H9 (cell line): ENCODE data around the gene GGT7. TPM values are rescaled to one million over a fixed set of nuclear protein-coding genes. Genes with fewer than 3 reads are reported as not detected.

Source experiments
- DNase-seq: peaks from one replicate; pipeline ENCODE4 v3.0.0-alpha.2; 2017
- H2AFZ ChIP-seq: one replicate; pipeline ENCODE4 v1.6.1; 2013; ENCODE audit warnings: mild to moderate bottlenecking, low read length, control low read depth, moderate library complexity
- H2AK5ac ChIP-seq: 2 replicates; pipeline ENCODE4 v1.6.1; 2013; ENCODE audit warnings: low read length, control low read depth, mixed read lengths; ENCODE audit not compliant: insufficient read length
- H2BK120ac ChIP-seq: one replicate; pipeline ENCODE4 v1.6.1; 2013; ENCODE audit warnings: low read depth, mild to moderate bottlenecking, low read length, control low read depth, inconsistent platforms; ENCODE audit not compliant: poor library complexity, severe bottlenecking
- H2BK12ac ChIP-seq: 2 replicates; pipeline ENCODE4 v1.6.1; 2013; ENCODE audit warnings: low read length, control low read depth, mixed read lengths, low read depth; ENCODE audit not compliant: insufficient read length
- H2BK15ac ChIP-seq: 2 replicates; pipeline ENCODE4 v1.6.1; 2013; ENCODE audit warnings: low read depth, low read length, control low read depth
- H2BK20ac ChIP-seq: one replicate; pipeline ENCODE4 v1.6.1; 2013; ENCODE audit warnings: low read depth, mild to moderate bottlenecking, low read length, control low read depth, inconsistent platforms; ENCODE audit not compliant: poor library complexity, severe bottlenecking
- H2BK5ac ChIP-seq: 2 replicates; pipeline ENCODE4 v1.6.1; 2013; ENCODE audit warnings: low read length, control low read depth, mixed read lengths; ENCODE audit not compliant: insufficient read length
- H3K14ac ChIP-seq: 2 replicates; pipeline ENCODE4 v1.6.1; 2013; ENCODE audit warnings: low read length, control low read depth; ENCODE audit not compliant: insufficient read depth
- H3K18ac ChIP-seq: 2 replicates; pipeline ENCODE4 v1.6.1; 2013; ENCODE audit warnings: low read depth, mild to moderate bottlenecking, mixed read lengths, low read length, control low read depth; ENCODE audit not compliant: insufficient read length
- H3K23ac ChIP-seq: 2 replicates; pipeline ENCODE4 v1.6.1; 2013; ENCODE audit warnings: low read length, control low read depth, mixed read lengths, low read depth; ENCODE audit not compliant: insufficient read length
- H3K23me2 ChIP-seq: 2 replicates; pipeline ENCODE4 v1.6.1; 2013; ENCODE audit warnings: low read depth, mild to moderate bottlenecking, mixed read lengths, low read length, control low read depth; ENCODE audit not compliant: insufficient read length, poor library complexity, severe bottlenecking
- H3K27ac ChIP-seq: 2 replicates; pipeline ENCODE4 v1.5.1; 2013; ENCODE audit warnings: low read length, control low read depth, mixed read lengths, low read depth; ENCODE audit not compliant: insufficient read length
- H3K27me3 ChIP-seq: 2 replicates; pipeline ENCODE4 v1.6.1; 2013; ENCODE audit warnings: low read length, control low read depth, inconsistent platforms; ENCODE audit not compliant: insufficient read depth
- H3K4ac ChIP-seq: 2 replicates; pipeline ENCODE4 v1.6.1; 2013; ENCODE audit warnings: low read depth, mild to moderate bottlenecking, control low read depth, inconsistent platforms, low read length, moderate library complexity
- H3K4me1 ChIP-seq: 2 replicates; pipeline ENCODE4 v1.6.1; 2013; ENCODE audit warnings: low read length, control low read depth, inconsistent platforms; ENCODE audit not compliant: insufficient read depth
- H3K4me2 ChIP-seq: 2 replicates; pipeline ENCODE4 v1.6.1; 2013; ENCODE audit warnings: low read length, control low read depth, mixed read lengths; ENCODE audit not compliant: insufficient read length, insufficient read depth
- H3K56ac ChIP-seq: 2 replicates; pipeline ENCODE4 v1.6.1; 2013; ENCODE audit warnings: low read depth, mild to moderate bottlenecking, mixed read lengths, low read length, control low read depth; ENCODE audit not compliant: insufficient read length
- H3K79me1 ChIP-seq: 2 replicates; pipeline ENCODE4 v1.6.1; 2013; ENCODE audit warnings: low read depth, mild to moderate bottlenecking, moderate library complexity, low read length, control low read depth, inconsistent platforms; ENCODE audit not compliant: insufficient read depth, poor library complexity, severe bottlenecking
- H3K79me2 ChIP-seq: 2 replicates; pipeline ENCODE4 v1.6.1; 2013; ENCODE audit warnings: low read length, control low read depth, inconsistent platforms; ENCODE audit not compliant: insufficient read depth
- H3K9ac ChIP-seq: 2 replicates; pipeline ENCODE4 v1.6.1; 2013; ENCODE audit warnings: low read length, control low read depth, mixed read lengths; ENCODE audit not compliant: insufficient read length; ENCODE audit errors: extremely low read depth
- H3K9me3 ChIP-seq: one replicate; pipeline ENCODE4 v1.6.1; 2013; ENCODE audit warnings: low read depth, low read length, inconsistent platforms; ENCODE audit not compliant: control insufficient read depth
- H3T11ph ChIP-seq: one replicate; pipeline ENCODE4 v1.6.1; 2013; ENCODE audit warnings: mild to moderate bottlenecking, low read length, control low read depth, inconsistent platforms
- H4K20me1 ChIP-seq: one replicate; pipeline ENCODE4 v1.6.1; 2013; ENCODE audit not compliant: control insufficient read depth, insufficient read length, insufficient read depth
- H4K5ac ChIP-seq: 2 replicates; pipeline ENCODE4 v1.6.1; 2013; ENCODE audit warnings: low read depth, mild to moderate bottlenecking, mixed read lengths, low read length, control low read depth; ENCODE audit not compliant: insufficient read length
- H4K8ac ChIP-seq: replicated peaks from 2 replicates; pipeline ENCODE4 v1.6.1; 2013; ENCODE audit warnings: low read length, control low read depth, mixed read lengths, low read depth; ENCODE audit not compliant: insufficient read length
- H4K91ac ChIP-seq: 2 replicates; pipeline ENCODE4 v1.6.1; 2013; ENCODE audit warnings: low read depth, mild to moderate bottlenecking, moderate library complexity, mixed read lengths, low read length, control low read depth; ENCODE audit not compliant: insufficient read length
- H3K27ac Mint-ChIP-seq, 3 experiments: 2 replicates in 2 of 3; 3 replicates in 1 of 3; pipeline ENCODE4 v1.8.0; 2020 to 2021; ENCODE audit warnings: mixed read lengths in 3 of 3, mild to moderate bottlenecking in 1 of 3, moderate library complexity in 1 of 3
- H3K27me3 Mint-ChIP-seq: 2 replicates; pipeline ENCODE4 v1.8.0; 2021; ENCODE audit warnings: low read depth, mild to moderate bottlenecking, moderate library complexity, mixed read lengths
- H3K36me3 Mint-ChIP-seq, 3 experiments: 2 replicates in 2 of 3; 3 replicates in 1 of 3; pipeline ENCODE4 v1.8.0; 2020 to 2021; ENCODE audit warnings: low read depth in 3 of 3, mixed read lengths in 3 of 3; ENCODE audit not compliant: insufficient read depth in 1 of 3
- H3K4me1 Mint-ChIP-seq, 2 experiments: 2 replicates each; pipeline ENCODE4 v1.8.0; 2020; ENCODE audit warnings: mixed read lengths in 2 of 2
- H3K4me3 Mint-ChIP-seq, 2 experiments: 2 replicates in 1 of 2; 3 replicates in 1 of 2; pipeline ENCODE4 v1.8.0; 2020 to 2021; ENCODE audit warnings: mild to moderate bottlenecking in 2 of 2, mixed read lengths in 2 of 2, moderate library complexity in 1 of 2
- H3K9me3 Mint-ChIP-seq, 2 experiments: 2 replicates in 1 of 2; 3 replicates in 1 of 2; pipeline ENCODE4 v1.8.0; 2020; ENCODE audit warnings: mild to moderate bottlenecking in 2 of 2, mixed read lengths in 2 of 2, moderate library complexity in 1 of 2
- WGBS: extraction: QIAGEN DNeasy Blood & Tissue Kit; methylation state at CpG from one replicate; pipeline ENCODE4 v1.1.7; 2013; ENCODE audit warnings: missing lambda C conversion rate, low lambda C conversion rate, mixed read lengths; ENCODE audit not compliant: insufficient read length; ENCODE audit errors: extremely low coverage; 5-methylcytosine and 5-hydroxymethylcytosine counted together
- total RNA-seq: library from RNA; stranded (reverse); gene quantifications from 2 replicates; pipeline ENCODE4 v1.2.1, GENCODE V29; 2021
- TF ChIP-seq, protein P1 (sequence below): fragments of 200-600 bp; sonication (generic); conservative IDR thresholded peaks from 3 replicates; pipeline ENCODE4 v1.8.0; 2021; ENCODE audit warnings: antibody characterized with exemption, mild to moderate bottlenecking

The GGT7 gene
- total RNA-seq, 1 experiment from 2014 or later = 38.6 TPM

DNA sequence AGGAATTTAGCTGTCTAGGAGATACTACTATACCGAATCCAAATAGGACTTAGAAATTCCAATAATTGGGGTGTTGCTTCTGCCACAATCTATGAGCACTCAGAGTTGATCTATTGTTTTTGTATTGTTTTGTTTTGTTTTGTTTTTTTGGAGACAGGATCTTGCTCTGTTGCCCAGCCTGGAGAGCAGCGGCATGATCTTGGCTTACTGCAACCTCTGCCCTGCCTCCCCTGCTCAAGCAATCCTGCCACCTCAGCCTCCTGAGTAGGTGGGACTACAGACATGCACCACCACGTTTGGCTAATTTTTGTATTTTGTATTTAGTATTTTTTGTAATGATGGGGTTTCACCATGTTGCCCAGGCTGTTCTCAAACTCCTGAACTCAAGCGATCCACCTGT, 11.2 kb upstream of the GGT7 start:
- no peaks in the 10 kb centered on the region for H3K4me1 ChIP-seq
- no peak overlapping the region for H3K4ac ChIP-seq
- Mint-ChIP-seq H3K4me1 (no peaks in the 10 kb centered on the region; a peak in 1 of 4 replicates), H3K9me3 (no peaks in the 10 kb centered on the region), H3K4me3 (no peak overlapping the region), H3K27me3 (no peaks in the 10 kb centered on the region), H3K36me3 (peaks cover 0 to 3% (median 3%) of the 10 kb centered on the region in 3 experiments; a peak in 3 of 7 replicates), H3K27ac (no peak overlapping the region)
- H2AK5ac ChIP-seq = no peak overlapping the region
- H3K27me3 ChIP-seq = no peaks in the 10 kb centered on the region
- no peak overlapping the region for H2AFZ ChIP-seq
- H3K9me3 ChIP-seq = no peaks in the 10 kb centered on the region
- no CpG with 5 or more reads among the region's 4 CpGs for WGBS
- H3K79me2 ChIP-seq = no peaks in the 10 kb centered on the region
- H3T11ph ChIP-seq = no peak overlapping the region
- H3K79me1 ChIP-seq = no peaks in the 10 kb centered on the region
- H3K23ac ChIP-seq = no peak overlapping the region
- H3K9ac ChIP-seq = no peak overlapping the region
- no peak overlapping the region for H2BK20ac ChIP-seq
- no peak overlapping the region for H3K14ac ChIP-seq
- no peak overlapping the region for H3K18ac ChIP-seq
- no peaks in the 10 kb centered on the region for H4K20me1 ChIP-seq
- H2BK12ac ChIP-seq = no peak overlapping the region
- H2BK120ac ChIP-seq = no peak overlapping the region
- no peak overlapping the region for H3K4me2 ChIP-seq
- no peak overlapping the region for H4K91ac ChIP-seq
- DNase-seq = no peak
- no peak overlapping the region for H2BK5ac ChIP-seq
- no peak overlapping the region for H4K8ac ChIP-seq
- H3K23me2 ChIP-seq = no peaks in the 10 kb centered on the region
- TF ChIP-seq, protein P1, sequence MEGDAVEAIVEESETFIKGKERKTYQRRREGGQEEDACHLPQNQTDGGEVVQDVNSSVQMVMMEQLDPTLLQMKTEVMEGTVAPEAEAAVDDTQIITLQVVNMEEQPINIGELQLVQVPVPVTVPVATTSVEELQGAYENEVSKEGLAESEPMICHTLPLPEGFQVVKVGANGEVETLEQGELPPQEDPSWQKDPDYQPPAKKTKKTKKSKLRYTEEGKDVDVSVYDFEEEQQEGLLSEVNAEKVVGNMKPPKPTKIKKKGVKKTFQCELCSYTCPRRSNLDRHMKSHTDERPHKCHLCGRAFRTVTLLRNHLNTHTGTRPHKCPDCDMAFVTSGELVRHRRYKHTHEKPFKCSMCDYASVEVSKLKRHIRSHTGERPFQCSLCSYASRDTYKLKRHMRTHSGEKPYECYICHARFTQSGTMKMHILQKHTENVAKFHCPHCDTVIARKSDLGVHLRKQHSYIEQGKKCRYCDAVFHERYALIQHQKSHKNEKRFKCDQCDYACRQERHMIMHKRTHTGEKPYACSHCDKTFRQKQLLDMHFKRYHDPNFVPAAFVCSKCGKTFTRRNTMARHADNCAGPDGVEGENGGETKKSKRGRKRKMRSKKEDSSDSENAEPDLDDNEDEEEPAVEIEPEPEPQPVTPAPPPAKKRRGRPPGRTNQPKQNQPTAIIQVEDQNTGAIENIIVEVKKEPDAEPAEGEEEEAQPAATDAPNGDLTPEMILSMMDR = no peak
- H3K56ac ChIP-seq = no peak overlapping the region
- no peak overlapping the region for H3K27ac ChIP-seq
- no peak overlapping the region for H2BK15ac ChIP-seq
- no peak overlapping the region for H4K5ac ChIP-seq
